DND-41 (cell line): ENCODE data around the gene TPP2.

Experiments used
- ATAC-seq: fragments of 200-7000 bp; cut with Tn5 transposase; 3 replicates; pipeline ENCODE4 v1.9.1; 2021; ENCODE audit warnings: low read depth; ENCODE audit not compliant: insufficient read depth
- DNase-seq: peaks from one replicate; pipeline ENCODE4 v3.0.0-alpha.2; 2020
- H2AFZ ChIP-seq: 2 replicates; pipeline ENCODE4 v1.6.0; 2012; ENCODE audit warnings: low read depth, low read length
- H3K27ac ChIP-seq: 2 replicates; pipeline ENCODE4 v1.5.1; 2012; ENCODE audit warnings: low read length, inconsistent platforms
- H3K27me3 ChIP-seq: fragments of 200-600 bp; sonication (generic); 2 replicates; pipeline ENCODE4 v1.6.0; 2012; ENCODE audit warnings: low read length, mild to moderate bottlenecking, inconsistent platforms; ENCODE audit not compliant: insufficient read depth, poor library complexity
- H3K36me3 ChIP-seq: 2 replicates; pipeline ENCODE4 v1.5.1; 2012; ENCODE audit warnings: low read length, inconsistent platforms; ENCODE audit not compliant: insufficient read depth
- H3K4me1 ChIP-seq: 2 replicates; pipeline ENCODE4 v1.5.1; 2012; ENCODE audit warnings: mild to moderate bottlenecking, low read length; ENCODE audit not compliant: insufficient read depth
- H3K4me2 ChIP-seq: 2 replicates; pipeline ENCODE4 v1.6.0; 2012; ENCODE audit warnings: mild to moderate bottlenecking, moderate library complexity, low read length, inconsistent platforms; ENCODE audit not compliant: insufficient read depth
- H3K4me3 ChIP-seq, 2 experiments: fragments of 200-600 bp in 1 of 2; shearing (Covaris generic) in 1 of 2; 2 replicates each; pipeline ENCODE4 v1.5.1; 2012 to 2016; ENCODE audit warnings: inconsistent platforms in 2 of 2, low read length in 2 of 2, mild to moderate bottlenecking in 2 of 2, low read depth in 1 of 2, moderate library complexity in 1 of 2
- H3K79me2 ChIP-seq: 2 replicates; pipeline ENCODE4 v1.6.0; 2012; ENCODE audit warnings: low read length, inconsistent platforms; ENCODE audit not compliant: insufficient read depth
- H3K9ac ChIP-seq: 2 replicates; pipeline ENCODE4 v1.6.0; 2012; ENCODE audit warnings: low read depth, mild to moderate bottlenecking, inconsistent platforms, low read length, moderate library complexity
- H3K9me3 ChIP-seq: 2 replicates; pipeline ENCODE4 v1.5.1; 2012; ENCODE audit warnings: low read length, moderate library complexity, mild to moderate bottlenecking, inconsistent platforms; ENCODE audit not compliant: insufficient read depth, severe bottlenecking
- H4K20me1 ChIP-seq: 2 replicates; pipeline ENCODE4 v1.6.0; 2012; ENCODE audit warnings: low read length; ENCODE audit not compliant: insufficient read depth
- EZH2 ChIP-seq: IDR thresholded peaks from 3 replicates; pipeline ENCODE4 v1.6.1; 2012; ENCODE audit warnings: borderline replicate concordance, low read depth, mild to moderate bottlenecking, moderate library complexity, low read length, inconsistent platforms; ENCODE audit not compliant: severe bottlenecking
- TF ChIP-seq, protein P1 (sequence below): IDR thresholded peaks from 2 replicates; pipeline ENCODE4 v1.5.1; 2012; ENCODE audit warnings: borderline replicate concordance, low read length, moderate library complexity, mild to moderate bottlenecking; ENCODE audit not compliant: poor library complexity, severe bottlenecking; ENCODE audit errors: extremely low read depth

The TPP2 gene

DNA sequence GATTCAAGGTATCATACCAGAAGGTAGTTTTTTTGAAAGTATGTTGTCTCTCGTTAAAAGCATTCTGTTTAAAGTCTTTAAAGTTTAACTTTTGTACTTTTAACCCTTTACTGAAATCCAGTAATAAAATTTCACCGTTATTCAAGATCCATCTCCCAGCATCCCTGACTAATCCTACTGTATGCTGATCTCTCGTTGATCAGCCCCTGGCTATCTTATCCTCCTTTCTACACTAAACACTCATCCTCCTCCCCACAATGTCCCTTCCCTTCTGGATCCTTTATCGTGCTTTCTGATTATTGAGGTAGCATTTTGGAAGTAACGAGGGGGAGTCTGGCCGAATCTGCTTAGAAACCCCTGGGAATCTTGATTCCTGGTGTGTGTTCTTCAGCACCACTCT is 1.3 kb downstream of the TPP2 start:
- H3K27ac ChIP-seq = peak overlapping the region; percentile 92
- peak overlapping the region; percentile 98 for H3K9ac ChIP-seq
- H3K9me3 ChIP-seq = no peaks in the 10 kb centered on the region
- H3K4me2 ChIP-seq = peak overlapping the region; percentile 84
- ATAC-seq (no peak), DNase-seq (no peak)
- H3K27me3 ChIP-seq = no peaks in the 10 kb centered on the region
- peaks cover 53% of the 10 kb centered on the region for H3K4me1 ChIP-seq
- H3K79me2 ChIP-seq = peaks cover 81% of the 10 kb centered on the region
- peaks cover 11% of the 10 kb centered on the region for H3K36me3 ChIP-seq
- peaks cover 48% of the 10 kb centered on the region for H4K20me1 ChIP-seq
- no peak overlapping the region for H2AFZ ChIP-seq
- peak overlapping the region; percentile 71 to 78 for H3K4me3 ChIP-seq
- TF ChIP-seq, protein P1, sequence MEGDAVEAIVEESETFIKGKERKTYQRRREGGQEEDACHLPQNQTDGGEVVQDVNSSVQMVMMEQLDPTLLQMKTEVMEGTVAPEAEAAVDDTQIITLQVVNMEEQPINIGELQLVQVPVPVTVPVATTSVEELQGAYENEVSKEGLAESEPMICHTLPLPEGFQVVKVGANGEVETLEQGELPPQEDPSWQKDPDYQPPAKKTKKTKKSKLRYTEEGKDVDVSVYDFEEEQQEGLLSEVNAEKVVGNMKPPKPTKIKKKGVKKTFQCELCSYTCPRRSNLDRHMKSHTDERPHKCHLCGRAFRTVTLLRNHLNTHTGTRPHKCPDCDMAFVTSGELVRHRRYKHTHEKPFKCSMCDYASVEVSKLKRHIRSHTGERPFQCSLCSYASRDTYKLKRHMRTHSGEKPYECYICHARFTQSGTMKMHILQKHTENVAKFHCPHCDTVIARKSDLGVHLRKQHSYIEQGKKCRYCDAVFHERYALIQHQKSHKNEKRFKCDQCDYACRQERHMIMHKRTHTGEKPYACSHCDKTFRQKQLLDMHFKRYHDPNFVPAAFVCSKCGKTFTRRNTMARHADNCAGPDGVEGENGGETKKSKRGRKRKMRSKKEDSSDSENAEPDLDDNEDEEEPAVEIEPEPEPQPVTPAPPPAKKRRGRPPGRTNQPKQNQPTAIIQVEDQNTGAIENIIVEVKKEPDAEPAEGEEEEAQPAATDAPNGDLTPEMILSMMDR = no peak
- no peak for TF ChIP-seq EZH2

- Histone ChIP-seq H3K27ac (0 out of 2 replicates have a peak overlapping the region, but pooled peaks have one; percentile 32), H3K4me3 (peak overlapping the region in 1 of 2 experiments; percentile 78; a peak in 2 of 4 replicates), H2AFZ (no peak overlapping the region), H3K27me3 (no peaks in the 10 kb centered on the region), H3K79me2 (peaks cover 96% of the 10 kb centered on the region), H3K36me3 (peaks cover 25% of the 10 kb centered on the region), H4K20me1 (peaks cover 63% of the 10 kb centered on the region), H3K4me2 (peak overlapping the region; percentile 84), H3K9me3 (no peaks in the 10 kb centered on the region), H3K4me1 (peaks cover 50% of the 10 kb centered on the region), H3K9ac (0 out of 2 replicates have a peak overlapping the region, but pooled peaks have one; percentile 1)
- ATAC-seq (no peak), DNase-seq (no peak)
- no peak for TF ChIP-seq EZH2
- TF ChIP-seq, protein P1 = no peak
Measured at GRCh38 chr13:102599426-102600012, 2.7 kb downstream of the TPP2 start.

- Histone ChIP-seq H2AFZ (no peak overlapping the region), H3K9me3 (no peaks in the 10 kb centered on the region), H3K4me3 (no peak overlapping the region), H3K9ac (no peak overlapping the region), H3K36me3 (peaks cover 87% of the 10 kb centered on the region), H3K27ac (no peak overlapping the region), H3K4me2 (no peak overlapping the region; the same call in 1 of the 2 replicates), H3K79me2 (peaks cover 96% of the 10 kb centered on the region), H3K27me3 (no peaks in the 10 kb centered on the region), H4K20me1 (peaks cover 66% of the 10 kb centered on the region), H3K4me1 (peaks cover 3% of the 10 kb centered on the region; the same call in 1 of the 2 replicates)
- TF ChIP-seq, protein P1 = no peak
- no peak for TF ChIP-seq EZH2
- no peak for DNase-seq
- ATAC-seq = no peak
Measured at GRCh38 chr13:102606537-102607309, 9.9 kb downstream of the TPP2 start.
